DMS153 treated with DMSO at 0.1 percent for 48 hours (cell line): ENCODE measurements around the gene DGCR6.
"Not testable (repeated sequence)": the region's sequence is repeated elsewhere in the genome, so short reads cannot be mapped to it uniquely, and the experiment has no call there.

ENCODE experiments used
- DNase-seq: peaks from one replicate; lab custom pipeline; 2025; ENCODE audit not compliant: unreplicated experiment; lab: John Stamatoyannopoulos, UW

Gene DGCR6

GRCh38 chr22:18959741-18960140 is 53.6 kb downstream of the DGCR6 start:
- not testable (repeated sequence) for DNase-seq

DNA sequence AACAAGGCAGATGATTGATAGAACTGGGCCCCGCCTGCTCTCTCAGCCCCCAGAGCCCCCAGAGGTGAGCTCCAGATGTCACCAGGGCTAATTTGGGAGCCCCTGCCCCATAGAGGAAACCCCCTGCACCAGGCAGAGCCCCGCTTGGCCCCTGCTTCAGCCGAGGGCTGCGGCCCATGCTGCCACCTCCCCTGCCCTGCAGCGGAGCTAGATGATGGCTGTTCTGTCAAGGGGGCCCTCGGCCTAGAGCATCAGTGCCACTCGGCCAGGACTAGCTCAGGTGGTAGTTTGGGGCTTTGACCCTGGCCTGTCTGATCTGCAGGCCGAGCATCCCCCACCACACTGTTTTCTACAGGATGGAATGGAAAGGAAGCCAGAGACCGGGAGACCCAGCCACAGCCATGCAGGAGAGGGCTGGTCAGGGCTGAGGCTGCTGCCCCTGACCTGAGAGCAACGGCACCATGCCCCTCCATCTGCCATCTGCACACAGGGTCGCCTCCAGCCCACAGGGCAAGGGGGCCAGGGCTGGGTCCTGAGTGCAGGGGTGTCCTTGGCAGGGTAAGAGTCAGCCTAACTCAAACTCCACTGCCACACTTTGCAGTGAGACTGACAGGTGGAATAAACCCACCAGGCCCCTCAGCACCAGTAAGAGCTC is 54.2 kb downstream of the DGCR6 start:
- not testable (repeated sequence) for DNase-seq

- DNase-seq: not testable (repeated sequence)
Observed at GRCh38 chr22:18961201-18961600, 55.1 kb downstream of the DGCR6 start.
